HG02623 (cell line): ENCODE results near the gene ABCC6.
"Not testable (repeated sequence)": the region's sequence is repeated elsewhere in the genome, so short reads cannot be mapped to it uniquely, and the experiment has no call there.

ENCODE experiments used
- ATAC-seq: cut with Tn5 transposase; IDR thresholded peaks from one replicate; pipeline ENCODE4 v1.9.1; 2021; ENCODE audit warnings: moderate library complexity; ENCODE audit not compliant: unreplicated experiment

Gene ABCC6

DNA sequence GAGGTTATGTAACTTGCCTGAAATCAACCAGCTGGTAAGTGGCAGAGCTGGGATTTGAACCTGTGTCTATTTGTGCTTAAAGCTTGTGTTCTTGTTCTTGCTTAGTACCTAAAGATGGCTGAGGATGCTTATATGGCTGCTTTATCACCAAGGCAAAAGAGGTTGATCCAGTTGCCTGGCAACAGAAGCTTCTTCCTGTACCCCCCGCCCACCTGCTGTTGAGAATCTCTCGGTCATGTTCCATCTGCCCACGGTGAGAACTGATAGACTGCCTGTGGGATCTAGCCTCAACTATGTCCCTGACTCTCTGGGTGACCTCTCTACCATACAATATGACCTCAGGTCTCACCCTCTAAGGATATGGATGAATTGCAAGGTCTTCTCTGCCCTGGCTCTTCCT lies 60.7 kb downstream of the ABCC6 start:
- no peak for ATAC-seq

DNA sequence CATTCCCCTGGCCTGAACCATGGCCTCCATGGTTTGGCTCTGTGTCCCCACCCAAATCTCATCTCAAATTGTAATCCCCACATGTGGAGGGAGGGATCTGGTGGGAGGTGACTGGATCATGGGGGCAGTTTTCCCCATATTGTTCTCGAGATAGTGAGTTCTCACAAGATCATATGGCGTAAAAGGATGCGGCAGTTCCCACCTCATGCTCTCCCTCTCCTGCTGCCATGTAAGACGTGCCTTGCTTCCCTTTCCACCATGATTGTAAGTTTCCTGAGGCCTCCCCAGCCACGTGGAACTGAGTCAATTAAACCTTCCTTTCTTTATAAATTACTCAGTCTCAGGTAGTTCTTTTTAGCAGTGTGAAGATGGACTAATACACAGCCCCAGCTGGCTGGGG lies 61.5 kb downstream of the ABCC6 start:
- not testable (repeated sequence) for ATAC-seq

- ATAC-seq = no peak
These were observed 62.0 kb downstream of the ABCC6 start for GRCh38 chr16:16161319-16161718.

DNA sequence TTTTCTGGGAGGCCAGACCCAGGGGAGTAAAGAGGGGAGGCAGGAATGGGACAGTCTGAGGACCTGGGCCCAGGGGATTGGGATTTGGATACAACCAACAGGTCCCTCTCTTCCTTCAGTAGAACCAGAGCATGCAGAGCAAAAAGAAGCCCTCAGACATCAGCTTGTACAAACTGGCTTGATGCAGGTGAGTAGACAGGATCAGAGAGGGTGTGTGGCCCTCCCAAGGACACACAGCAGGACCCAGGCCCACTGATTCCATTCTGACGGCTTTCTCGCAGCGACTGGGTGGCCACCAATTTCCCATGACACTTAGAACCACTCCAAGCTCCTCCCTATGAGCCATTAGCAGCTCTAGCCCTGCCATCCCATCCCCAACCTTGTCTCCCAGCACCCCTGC lies 63.6 kb downstream of the ABCC6 start:
- no peak for ATAC-seq

GRCh38 chr16:16158741-16159374 lies 64.4 kb downstream of the ABCC6 start:
- ATAC-seq = no peak

- no peak for ATAC-seq
These were observed 65.1 kb downstream of the ABCC6 start for GRCh38 chr16:16158082-16158658.

DNA sequence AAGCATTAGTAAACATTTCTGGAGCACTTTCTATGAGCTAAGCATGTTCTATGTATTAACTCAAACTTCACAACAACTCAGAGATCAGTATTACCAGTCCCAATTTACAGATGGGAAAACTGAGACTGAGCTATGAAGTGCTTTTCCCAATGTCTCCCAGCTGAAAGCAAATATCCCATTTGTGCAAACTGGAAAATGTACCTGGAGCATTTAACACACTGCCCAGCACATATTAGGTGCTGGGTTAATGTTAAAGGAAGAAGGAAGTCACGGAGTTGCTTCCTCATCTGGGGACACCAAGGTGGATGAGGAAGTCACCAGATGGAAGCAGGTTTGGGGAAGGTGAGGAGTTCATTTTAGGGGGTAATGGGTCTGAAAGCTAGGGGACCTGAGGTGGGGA lies 66.1 kb downstream of the ABCC6 start:
- ATAC-seq = no peak

- ATAC-seq = no peak
These were observed 68.1 kb downstream of the ABCC6 start for GRCh38 chr16:16155234-16155633.

DNA sequence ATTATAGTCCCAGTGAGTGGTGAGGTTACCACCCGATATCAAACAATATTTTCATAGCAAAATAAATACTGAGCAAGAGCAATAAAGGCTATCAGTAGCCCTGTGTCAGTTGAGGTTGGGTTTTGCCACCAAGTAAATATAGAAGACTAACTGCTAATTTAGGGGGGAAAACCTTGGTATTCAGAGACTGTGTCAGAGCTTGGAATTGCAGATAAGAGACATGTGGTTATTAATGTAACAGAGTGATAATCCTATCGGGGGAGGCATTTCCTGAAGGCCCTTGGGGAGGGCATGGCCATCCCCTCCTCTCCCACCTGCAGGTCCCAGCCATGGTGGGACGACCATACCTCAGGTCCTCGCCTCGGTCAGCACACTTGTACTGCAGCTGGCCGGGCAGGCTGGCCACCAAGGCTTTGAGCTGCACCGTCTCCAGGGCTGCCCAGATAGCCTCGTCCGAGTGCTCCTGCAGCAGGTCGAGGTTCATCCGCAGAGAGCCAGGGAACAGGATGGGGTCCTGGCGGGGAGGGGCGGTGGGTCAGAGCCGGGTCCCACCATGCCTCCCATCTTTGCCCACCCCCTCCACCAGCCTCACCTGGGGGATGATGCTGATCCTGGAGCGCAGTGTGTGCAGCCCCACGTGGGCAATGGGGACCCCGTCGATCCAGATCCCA lies 68.9 kb downstream of the ABCC6 start:
- no peak for ATAC-seq

DNA sequence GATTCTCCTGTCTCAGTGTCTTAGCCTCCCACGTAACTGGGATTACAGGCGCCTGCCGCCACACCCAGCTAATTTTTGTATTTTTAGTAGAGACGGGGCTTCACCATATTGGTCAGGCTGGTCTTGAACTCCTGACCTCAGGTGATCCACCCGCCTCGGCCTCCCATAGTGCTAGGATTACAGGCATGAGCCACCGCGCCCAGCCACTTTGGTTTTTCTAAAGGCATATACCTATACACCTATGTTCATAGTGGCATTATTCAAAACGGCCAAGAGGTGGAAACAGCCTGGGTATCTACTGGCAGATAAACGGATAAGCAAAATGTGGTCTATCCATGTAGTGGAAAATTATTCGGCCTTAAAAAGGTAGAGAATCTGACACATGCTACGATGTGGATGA lies 70.3 kb downstream of the ABCC6 start:
- ATAC-seq = not testable (repeated sequence)

DNA sequence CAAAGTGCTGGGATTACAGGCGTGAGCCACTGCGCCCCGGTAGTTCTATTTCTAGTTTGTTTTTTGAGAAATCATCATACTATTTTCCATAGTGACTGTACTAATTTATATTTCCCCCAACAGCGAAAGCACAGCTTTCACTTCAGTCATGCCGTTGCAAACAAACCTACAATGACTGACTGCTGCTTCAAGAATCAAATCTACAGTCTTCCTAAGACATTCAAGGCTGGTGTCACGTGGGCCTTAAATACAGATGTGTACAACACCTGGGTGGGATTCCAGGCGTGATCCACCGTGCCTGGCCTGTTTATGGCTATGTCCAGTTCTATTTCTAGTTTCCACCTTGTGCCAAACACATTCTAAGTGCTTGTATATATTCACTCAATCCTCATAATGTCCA lies 72.0 kb downstream of the ABCC6 start:
- ATAC-seq = no peak

- ATAC-seq = no peak
These were observed 72.5 kb downstream of the ABCC6 start for GRCh38 chr16:16150878-16151152.

- ATAC-seq = no peak
These were observed 73.0 kb downstream of the ABCC6 start for GRCh38 chr16:16150117-16150877.

DNA sequence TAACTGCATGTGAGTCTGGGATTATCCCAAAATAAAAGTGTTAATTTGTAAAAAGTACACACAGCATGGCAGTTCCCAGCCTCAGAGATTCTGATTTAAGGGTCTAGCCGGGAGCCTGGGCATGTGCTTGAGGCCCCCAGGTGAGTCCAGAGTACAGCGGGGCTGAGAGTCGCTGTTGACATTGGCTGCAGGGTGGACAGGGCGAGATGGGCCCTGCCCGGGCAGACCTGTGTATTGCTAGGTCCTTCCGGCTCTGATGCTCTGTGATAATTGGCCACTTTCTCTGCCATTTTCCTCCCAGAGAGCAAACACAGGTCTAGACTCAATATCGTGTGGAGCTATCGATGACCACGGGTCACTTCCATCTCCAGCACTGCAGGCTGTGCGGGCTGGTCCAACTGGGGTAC lies 73.6 kb downstream of the ABCC6 start:
- no peak for ATAC-seq

- no peak for ATAC-seq
These were observed 74.5 kb downstream of the ABCC6 start for GRCh38 chr16:16148755-16149154.

DNA sequence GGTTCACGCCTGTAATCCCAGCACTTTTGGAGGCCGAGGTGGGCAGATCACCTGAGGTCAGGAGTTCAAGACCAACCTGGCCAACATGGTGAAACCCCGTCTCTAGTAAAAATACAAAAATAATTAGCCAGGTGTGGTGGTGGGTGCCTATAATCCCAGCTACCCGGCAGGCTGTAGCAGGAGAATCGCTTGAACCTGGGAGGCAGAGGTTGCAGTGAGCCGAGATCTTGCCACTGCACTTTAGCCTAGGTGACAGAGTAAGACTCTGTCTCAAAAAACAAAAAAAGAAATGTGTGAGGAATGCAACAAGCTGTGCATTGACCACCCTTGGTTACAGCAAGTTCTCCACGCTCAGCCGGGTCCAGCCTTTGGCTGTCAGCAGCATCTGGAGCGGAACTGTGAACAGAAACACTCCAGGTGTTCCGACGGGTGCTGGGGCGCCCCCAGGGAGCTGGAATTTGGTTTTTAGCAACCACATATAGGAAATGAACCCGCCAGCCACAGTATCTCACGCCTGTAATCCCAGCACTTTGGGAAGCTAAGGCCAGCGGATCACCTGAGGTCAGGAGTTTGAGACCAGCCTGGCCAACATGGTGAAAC lies 75.2 kb downstream of the ABCC6 start:
- not testable (repeated sequence) for ATAC-seq

GRCh38 chr16:16147316-16147999 lies 75.8 kb downstream of the ABCC6 start:
- ATAC-seq = no peak

DNA sequence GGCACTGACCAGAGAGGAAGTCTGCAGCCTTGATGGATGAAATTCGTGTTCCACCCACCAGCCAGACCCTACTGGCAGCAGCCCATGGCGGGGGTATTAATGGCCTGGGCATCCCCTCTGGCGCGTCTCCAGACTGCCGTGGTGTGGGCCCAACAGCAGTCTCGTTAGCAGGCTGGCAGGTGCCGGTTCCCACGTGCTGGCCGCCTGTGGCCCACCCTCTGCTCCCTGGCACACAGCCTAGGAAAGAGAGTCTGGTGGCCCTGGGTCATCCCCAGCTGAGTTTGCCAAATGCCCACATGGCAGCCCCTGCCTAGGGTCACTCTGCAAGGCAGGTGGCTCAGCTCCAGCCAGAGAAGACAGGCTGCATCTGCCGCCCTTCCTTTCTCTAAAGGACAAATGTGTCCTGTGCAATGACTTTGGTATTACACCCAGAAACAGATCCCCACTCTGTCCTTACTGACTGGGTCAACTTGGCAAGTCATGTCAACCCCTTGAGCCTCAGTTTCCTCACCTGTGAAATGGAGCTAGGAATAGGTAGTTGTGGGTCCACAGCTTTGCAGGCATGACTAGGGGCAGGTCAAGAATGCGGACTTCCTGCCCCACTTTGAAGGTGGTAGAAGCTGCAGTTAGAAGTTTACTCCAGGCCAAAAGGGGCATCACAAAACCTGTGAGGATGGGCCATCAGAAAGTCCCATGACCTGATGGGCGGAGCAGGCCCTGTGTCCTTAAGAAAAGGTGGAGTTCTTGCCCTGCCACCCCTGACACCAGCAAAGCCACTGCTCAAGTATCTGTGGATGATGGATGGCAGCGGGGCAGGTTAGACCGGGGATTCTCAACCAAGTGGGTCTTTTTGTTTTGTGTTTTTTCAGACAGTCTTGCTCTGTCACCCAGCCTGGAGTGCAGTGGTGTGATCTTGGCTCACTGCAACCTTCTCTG lies 76.6 kb downstream of the ABCC6 start:
- no peak for ATAC-seq

- ATAC-seq = no peak
These were observed 78.0 kb downstream of the ABCC6 start for GRCh38 chr16:16145286-16145685.

DNA sequence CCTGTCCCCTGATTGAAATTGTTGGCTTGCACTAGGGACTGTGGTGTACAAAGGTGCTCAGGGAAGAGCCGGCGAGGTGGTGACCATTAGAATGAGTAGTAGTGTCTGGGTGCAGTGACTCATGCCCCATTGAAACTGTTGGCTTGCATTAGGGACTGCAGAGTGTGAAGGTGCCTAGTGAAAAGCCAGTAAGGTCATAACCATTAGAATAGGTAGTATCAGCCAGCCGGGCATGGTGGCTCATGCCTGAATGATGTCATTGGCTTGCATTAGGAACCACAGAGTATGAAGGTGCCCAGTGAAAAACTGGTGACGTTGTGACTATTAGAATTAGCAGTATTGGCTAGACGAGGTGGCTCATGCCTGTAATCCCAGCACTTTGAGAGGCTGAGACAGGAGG lies 78.9 kb downstream of the ABCC6 start:
- ATAC-seq = no peak
